Loucy (cell line): ENCODE measurements around the gene USP7.

ENCODE experiments used
- H2AFZ ChIP-seq: fragments of 200-600 bp; sonication (generic); 2 replicates; pipeline ENCODE4 v1.6.0; 2016; ENCODE audit warnings: antibody characterized with exemption, mild to moderate bottlenecking, low read length, moderate library complexity
- H3F3A ChIP-seq: fragments of 200-600 bp; 2 replicates; pipeline ENCODE4 v1.6.0; 2016; ENCODE audit warnings: antibody characterized with exemption, low read depth, mild to moderate bottlenecking
- H3K27me3 ChIP-seq: fragments of 200-600 bp; sonication (generic); 2 replicates; pipeline ENCODE4 v1.6.1; 2014; ENCODE audit warnings: low read length, mild to moderate bottlenecking; ENCODE audit not compliant: insufficient read depth, poor library complexity, severe bottlenecking
- H3K36me3 ChIP-seq: fragments of 200-600 bp; sonication (generic); 2 replicates; pipeline ENCODE4 v1.6.1; 2016; ENCODE audit warnings: low read length; ENCODE audit not compliant: insufficient read depth
- H3K4me1 ChIP-seq: fragments of 200-600 bp; sonication (generic); 2 replicates; pipeline ENCODE4 v1.5.1; 2014; ENCODE audit warnings: low read length, mild to moderate bottlenecking; ENCODE audit not compliant: insufficient read depth, poor library complexity, severe bottlenecking
- H3K4me2 ChIP-seq: fragments of 200-600 bp; sonication (generic); 2 replicates; pipeline ENCODE4 v1.6.0; 2014; ENCODE audit warnings: antibody characterized with exemption, low read length, low read depth, mild to moderate bottlenecking; ENCODE audit not compliant: poor library complexity, severe bottlenecking
- H3K4me3 ChIP-seq: fragments of 200-600 bp; sonication (generic); 2 replicates; pipeline ENCODE4 v1.5.1; 2014; ENCODE audit warnings: low read length, mild to moderate bottlenecking, mixed read lengths; ENCODE audit not compliant: poor library complexity, severe bottlenecking
- H3K79me2 ChIP-seq: fragments of 200-600 bp; sonication (generic); 2 replicates; pipeline ENCODE4 v1.6.1; 2014; ENCODE audit warnings: low read length; ENCODE audit not compliant: insufficient read depth
- H3K9ac ChIP-seq: fragments of 200-600 bp; sonication (generic); 2 replicates; pipeline ENCODE4 v1.6.0; 2014; ENCODE audit warnings: mild to moderate bottlenecking, low read depth, low read length, moderate library complexity; ENCODE audit not compliant: poor library complexity, severe bottlenecking
- H3K9me2 ChIP-seq: fragments of 200-600 bp; sonication (generic); replicated peaks from 2 replicates; pipeline ENCODE4 v1.6.1; 2016; ENCODE audit warnings: low read depth, low read length, mixed read lengths
- H3K9me3 ChIP-seq: fragments of 200-600 bp; sonication (generic); 2 replicates; pipeline ENCODE4 v1.6.1; 2014; ENCODE audit warnings: mild to moderate bottlenecking, antibody characterized with exemption, low read length, low read depth; ENCODE audit not compliant: insufficient read depth
- H4K20me1 ChIP-seq: fragments of 200-600 bp; sonication (generic); 2 replicates; pipeline ENCODE4 v1.6.0; 2014; ENCODE audit warnings: antibody characterized with exemption, low read length, mild to moderate bottlenecking; ENCODE audit not compliant: insufficient read depth, poor library complexity, severe bottlenecking
- EZH2phosphoT487 ChIP-seq: fragments of 200-600 bp; IDR thresholded peaks from 2 replicates; pipeline ENCODE4 v1.6.1; 2018; ENCODE audit warnings: antibody characterized with exemption, mild to moderate bottlenecking, moderate library complexity, borderline replicate concordance
- TF ChIP-seq, protein P1 (sequence below): fragments of 200-600 bp; sonication (generic); conservative IDR thresholded peaks from 2 replicates; pipeline ENCODE4 v1.5.1; 2014; ENCODE audit warnings: mild to moderate bottlenecking, antibody characterized with exemption, low read length

Gene USP7

DNA sequence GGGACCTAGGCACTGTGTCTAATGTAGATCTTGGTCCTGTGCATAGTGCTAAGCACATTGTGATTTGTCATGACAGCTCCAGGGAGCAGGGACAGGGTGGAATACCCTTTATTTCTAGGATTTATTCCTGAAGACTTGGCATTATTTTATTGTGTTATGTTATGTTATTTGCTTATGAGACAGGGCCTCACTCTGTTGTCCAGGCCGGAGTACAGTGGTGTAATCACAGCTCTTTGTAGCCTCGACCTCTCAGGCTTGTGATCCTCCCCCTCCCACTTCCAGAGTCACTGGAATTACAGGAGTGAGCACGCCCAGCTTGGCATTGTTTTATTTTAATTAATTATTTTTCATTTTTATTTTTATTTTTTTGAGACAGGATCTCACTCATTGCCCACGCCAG is 40.5 kb upstream of the USP7 start:
- Histone ChIP-seq H3F3A (no peaks in the 10 kb centered on the region), H3K4me2 (no peak overlapping the region), H3K9ac (no peak overlapping the region), H3K9me3 (no peaks in the 10 kb centered on the region), H3K4me1 (no peaks in the 10 kb centered on the region), H3K9me2 (no peaks in the 10 kb centered on the region), H3K27me3 (no peaks in the 10 kb centered on the region), H3K4me3 (no peak overlapping the region), H3K36me3 (no peaks in the 10 kb centered on the region), H3K79me2 (no peaks in the 10 kb centered on the region), H2AFZ (no peak overlapping the region), H4K20me1 (no peaks in the 10 kb centered on the region)
- TF ChIP-seq, protein P1, sequence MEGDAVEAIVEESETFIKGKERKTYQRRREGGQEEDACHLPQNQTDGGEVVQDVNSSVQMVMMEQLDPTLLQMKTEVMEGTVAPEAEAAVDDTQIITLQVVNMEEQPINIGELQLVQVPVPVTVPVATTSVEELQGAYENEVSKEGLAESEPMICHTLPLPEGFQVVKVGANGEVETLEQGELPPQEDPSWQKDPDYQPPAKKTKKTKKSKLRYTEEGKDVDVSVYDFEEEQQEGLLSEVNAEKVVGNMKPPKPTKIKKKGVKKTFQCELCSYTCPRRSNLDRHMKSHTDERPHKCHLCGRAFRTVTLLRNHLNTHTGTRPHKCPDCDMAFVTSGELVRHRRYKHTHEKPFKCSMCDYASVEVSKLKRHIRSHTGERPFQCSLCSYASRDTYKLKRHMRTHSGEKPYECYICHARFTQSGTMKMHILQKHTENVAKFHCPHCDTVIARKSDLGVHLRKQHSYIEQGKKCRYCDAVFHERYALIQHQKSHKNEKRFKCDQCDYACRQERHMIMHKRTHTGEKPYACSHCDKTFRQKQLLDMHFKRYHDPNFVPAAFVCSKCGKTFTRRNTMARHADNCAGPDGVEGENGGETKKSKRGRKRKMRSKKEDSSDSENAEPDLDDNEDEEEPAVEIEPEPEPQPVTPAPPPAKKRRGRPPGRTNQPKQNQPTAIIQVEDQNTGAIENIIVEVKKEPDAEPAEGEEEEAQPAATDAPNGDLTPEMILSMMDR: no peak
- TF ChIP-seq EZH2phosphoT487: no peak

DNA sequence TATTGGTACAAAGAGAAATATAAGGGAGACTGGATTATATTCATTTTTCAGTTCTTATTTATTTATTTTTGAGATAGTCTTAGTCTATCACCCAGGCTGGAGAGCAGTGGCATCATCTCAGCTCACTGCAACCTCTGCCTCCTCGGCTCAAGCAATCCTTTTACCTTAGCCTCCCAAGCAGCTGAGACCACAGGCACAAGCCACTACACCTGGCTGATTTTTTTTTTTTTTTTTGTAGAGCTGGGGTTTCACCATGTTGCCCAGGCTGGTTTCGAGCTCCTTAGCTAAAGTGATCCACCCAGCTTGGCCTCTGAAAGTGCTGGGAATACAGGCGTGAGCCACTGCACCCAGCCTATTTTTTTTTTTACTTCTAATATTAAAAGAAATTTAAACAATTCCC is 40.1 kb upstream of the USP7 start:
- TF ChIP-seq, protein P1: no peak
- TF ChIP-seq EZH2phosphoT487: no peak
- Histone ChIP-seq H4K20me1 (no peaks in the 10 kb centered on the region), H3K9me3 (no peaks in the 10 kb centered on the region), H3K9ac (no peak overlapping the region), H3F3A (no peaks in the 10 kb centered on the region), H3K4me1 (no peaks in the 10 kb centered on the region), H2AFZ (no peak overlapping the region), H3K79me2 (no peaks in the 10 kb centered on the region), H3K9me2 (no peaks in the 10 kb centered on the region), H3K4me2 (no peak overlapping the region), H3K36me3 (no peaks in the 10 kb centered on the region), H3K27me3 (no peaks in the 10 kb centered on the region), H3K4me3 (no peak overlapping the region)

DNA sequence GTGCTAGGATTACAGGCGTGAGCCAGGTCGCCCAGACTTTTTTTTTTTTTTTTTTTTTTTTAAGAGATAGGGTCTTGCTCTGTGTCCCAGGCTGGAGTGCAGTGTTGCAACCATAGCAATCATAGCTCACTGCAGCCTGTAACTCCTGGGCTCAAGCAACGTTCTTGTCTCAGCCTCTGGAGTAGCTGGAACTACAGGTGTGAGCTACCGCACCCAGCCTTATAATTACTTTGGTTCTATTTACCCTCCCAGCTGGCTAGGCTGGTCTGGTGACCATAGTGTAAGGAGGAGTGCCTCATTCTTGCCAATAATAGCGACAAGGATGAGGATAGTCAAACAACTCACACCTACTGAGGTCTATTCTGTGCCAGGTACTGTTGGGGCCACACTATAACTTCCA is 39.6 kb upstream of the USP7 start:
- TF ChIP-seq, protein P1: no peak
- TF ChIP-seq EZH2phosphoT487: no peak

More for the DNA sequence above, 39.6 kb upstream of the USP7 start:
- H3K9me3 ChIP-seq: no peaks in the 10 kb centered on the region
- H3K4me2 ChIP-seq: no peak overlapping the region
- H3K79me2 ChIP-seq: no peaks in the 10 kb centered on the region
- H3K36me3 ChIP-seq: no peaks in the 10 kb centered on the region
- H3K27me3 ChIP-seq: no peaks in the 10 kb centered on the region
- H2AFZ ChIP-seq: no peak overlapping the region
- no peaks in the 10 kb centered on the region for H3F3A ChIP-seq
- H3K4me1 ChIP-seq: no peaks in the 10 kb centered on the region
- no peaks in the 10 kb centered on the region for H3K9me2 ChIP-seq
- no peaks in the 10 kb centered on the region for H4K20me1 ChIP-seq
- H3K4me3 ChIP-seq: no peak overlapping the region
- H3K9ac ChIP-seq: no peak overlapping the region
